B cell (primary cell): ENCODE measurements around the gene CHCHD6. TPM values are rescaled to one million over a fixed set of nuclear protein-coding genes. Genes with fewer than 3 reads are reported as not detected.

ENCODE experiments used
- ATAC-seq: fragments of 200-7000 bp; cut with Tn5 transposase; one replicate; pipeline ENCODE4 v1.10.0; 2021; ENCODE audit warnings: low read depth, mild to moderate bottlenecking, moderate number of reproducible peaks, moderate library complexity
- CTCF ChIA-PET: fragments of 350-600 bp; sonication (Branson Sonifier 250); formaldehyde crosslinking; loops from one replicate; lab custom pipeline; 2021; ENCODE audit warnings: antibody characterized with exemption, inconsistent platforms; lab: Charles Lee
- POLR2A ChIA-PET: fragments of 350-600 bp; sonication (Branson Sonifier 250); formaldehyde crosslinking; loops from one replicate; lab custom pipeline; 2021; ENCODE audit warnings: antibody characterized with exemption; lab: Charles Lee
- DNase-seq: peaks from one replicate; pipeline ENCODE4 v3.0.0; 2013
- H2AFZ ChIP-seq: 2 replicates; pipeline ENCODE4 v1.6.1; 2012; ENCODE audit warnings: mild to moderate bottlenecking, low read depth, low read length; ENCODE audit not compliant: insufficient read depth, poor library complexity, severe bottlenecking
- H3K27ac ChIP-seq, 2 donors: 1 replicate in 1 of 2; 2 replicates in 1 of 2; pipeline ENCODE4 v1.5.1; 2012 to 2013; ENCODE audit warnings: low read length in 2 of 2, mild to moderate bottlenecking in 2 of 2, moderate library complexity in 1 of 2
- H3K27me3 ChIP-seq, 4 experiments: fragments of 200-600 bp in 1 of 4; sonication (generic) in 1 of 4; replicated peaks in 1 of 4; 1 replicate in 2 of 4; 2 replicates in 2 of 4; pipeline versions ENCODE4 v1.6.1 to v1.7.0; 2013 to 2016; ENCODE audit warnings: low read length in 3 of 4, mild to moderate bottlenecking in 2 of 4, mixed read lengths in 1 of 4, moderate library complexity in 1 of 4; ENCODE audit not compliant: insufficient read depth in 4 of 4, control insufficient read depth in 3 of 4; ENCODE audit errors: control extremely low read depth in 1 of 4
- H3K36me3 ChIP-seq, 2 experiments: replicated peaks in 1 of 2; 1 replicate in 1 of 2; 2 replicates in 1 of 2; pipeline versions ENCODE4 v1.6.1 to v1.7.1; 2013; ENCODE audit warnings: low read length in 1 of 2; ENCODE audit not compliant: insufficient read depth in 2 of 2, control insufficient read depth in 1 of 2; ENCODE audit errors: control extremely low read depth in 1 of 2, extremely low read depth in 1 of 2
- H3K4me1 ChIP-seq, 2 donors: fragments of 200-600 bp in 1 of 2; sonication (generic) in 1 of 2; 1 replicate in 1 of 2; 2 replicates in 1 of 2; pipeline versions ENCODE4 v1.5.1 to v1.6.1; 2013 to 2017; ENCODE audit warnings: low read length in 2 of 2; ENCODE audit not compliant: control insufficient read depth in 2 of 2, insufficient read depth in 2 of 2
- H3K4me2 ChIP-seq: replicated peaks from 2 replicates; pipeline ENCODE3; 2012; ENCODE audit warnings: mild to moderate bottlenecking, low read depth, low read length; ENCODE audit not compliant: poor library complexity, severe bottlenecking
- H3K4me3 ChIP-seq, 5 experiments: fragments of 200-600 bp in 1 of 5; sonication (generic) in 1 of 5; 1 replicate in 3 of 5; 2 replicates in 2 of 5; pipeline versions ENCODE4 v1.5.1 to v1.7.0; 2011 to 2016; ENCODE audit warnings: low read length in 4 of 5, mild to moderate bottlenecking in 4 of 5, low read depth in 2 of 5, control low read depth in 1 of 5, moderate library complexity in 1 of 5; ENCODE audit not compliant: insufficient read depth in 1 of 5; ENCODE audit errors: control extremely low read depth in 1 of 5, extremely low read depth in 1 of 5
- H3K79me2 ChIP-seq: fragments of 200-600 bp; sonication (generic); one replicate; pipeline ENCODE4 v1.6.0; 2016; ENCODE audit warnings: low read length; ENCODE audit not compliant: control insufficient read depth, insufficient read depth
- H3K9ac ChIP-seq: fragments of 200-600 bp; sonication (generic); 2 replicates; pipeline ENCODE4 v1.6.1; 2017; ENCODE audit warnings: mild to moderate bottlenecking, low read length, moderate library complexity
- H3K9me3 ChIP-seq, 3 donors: one replicate each; pipeline versions ENCODE4 v1.6.1 to v1.7.1; 2013; ENCODE audit warnings: low read length in 2 of 3; ENCODE audit not compliant: control insufficient read depth in 2 of 3, insufficient read depth in 1 of 3; ENCODE audit errors: control extremely low read depth in 1 of 3
- H4K20me1 ChIP-seq: 2 replicates; pipeline ENCODE4 v1.6.0; 2012; ENCODE audit warnings: mild to moderate bottlenecking, low read length; ENCODE audit not compliant: insufficient read depth, control insufficient read depth, poor library complexity, severe bottlenecking
- H3K27ac Mint-ChIP-seq: one replicate; pipeline ENCODE4 v1.8.0; 2021; ENCODE audit warnings: mixed read lengths
- H3K27me3 Mint-ChIP-seq: one replicate; pipeline ENCODE4 v1.8.0; 2021; ENCODE audit warnings: mixed read lengths
- H3K4me1 Mint-ChIP-seq: one replicate; pipeline ENCODE4 v1.8.0; 2021; ENCODE audit warnings: mixed read lengths
- H3K4me3 Mint-ChIP-seq: one replicate; pipeline ENCODE4 v1.8.0; 2021; ENCODE audit warnings: mixed read lengths
- H3K9me3 Mint-ChIP-seq: one replicate; pipeline ENCODE4 v1.8.0; 2022; ENCODE audit warnings: mixed read lengths; ENCODE audit not compliant: insufficient read depth
- CTCF ChIP-seq: fragments of 200-600 bp; IDR thresholded peaks from one replicate; pipeline ENCODE4 v1.8.0; 2022; ENCODE audit warnings: antibody characterized with exemption, mild to moderate bottlenecking
- EZH2 ChIP-seq: IDR thresholded peaks from 2 replicates; pipeline ENCODE4 v1.6.1; 2012; ENCODE audit warnings: borderline replicate concordance, low read depth, mild to moderate bottlenecking, moderate library complexity, low read length; ENCODE audit not compliant: insufficient read depth, poor library complexity, severe bottlenecking
- WGBS: methylation state at CpG from one replicate; pipeline ENCODE4 v1.1.5; 2013; ENCODE audit warnings: missing lambda C conversion rate; ENCODE audit not compliant: insufficient coverage; 5-methylcytosine and 5-hydroxymethylcytosine counted together
- intact Hi-C: fragments of 100-400 bp; cut with micrococcal nuclease; formaldehyde crosslinking; loops from one replicate; pipeline ENCODE4 v1.10.0; 2022
- polyA plus RNA-seq: library from polyadenylated mRNA; depleted of rRNA; stranded (reverse); fragments of >200 nt; gene quantifications from 2 replicates; pipeline ENCODE4 v1.2.3, GENCODE V29; 2012
- total RNA-seq, 2 donors: library from RNA; stranded (reverse); fragments of 120-200 nt in 1 of 2; gene quantifications; 1 replicate in 1 of 2; 2 replicates in 1 of 2; pipeline versions ENCODE4 v1.2.3 to v1.2.4, GENCODE V29; 2013 to 2022

The CHCHD6 gene
- total and polyA plus RNA-seq, 2 donors (not counting 1 experiment from before 2014, with no cell fraction given): 8.0 to 13.5 TPM

DNA sequence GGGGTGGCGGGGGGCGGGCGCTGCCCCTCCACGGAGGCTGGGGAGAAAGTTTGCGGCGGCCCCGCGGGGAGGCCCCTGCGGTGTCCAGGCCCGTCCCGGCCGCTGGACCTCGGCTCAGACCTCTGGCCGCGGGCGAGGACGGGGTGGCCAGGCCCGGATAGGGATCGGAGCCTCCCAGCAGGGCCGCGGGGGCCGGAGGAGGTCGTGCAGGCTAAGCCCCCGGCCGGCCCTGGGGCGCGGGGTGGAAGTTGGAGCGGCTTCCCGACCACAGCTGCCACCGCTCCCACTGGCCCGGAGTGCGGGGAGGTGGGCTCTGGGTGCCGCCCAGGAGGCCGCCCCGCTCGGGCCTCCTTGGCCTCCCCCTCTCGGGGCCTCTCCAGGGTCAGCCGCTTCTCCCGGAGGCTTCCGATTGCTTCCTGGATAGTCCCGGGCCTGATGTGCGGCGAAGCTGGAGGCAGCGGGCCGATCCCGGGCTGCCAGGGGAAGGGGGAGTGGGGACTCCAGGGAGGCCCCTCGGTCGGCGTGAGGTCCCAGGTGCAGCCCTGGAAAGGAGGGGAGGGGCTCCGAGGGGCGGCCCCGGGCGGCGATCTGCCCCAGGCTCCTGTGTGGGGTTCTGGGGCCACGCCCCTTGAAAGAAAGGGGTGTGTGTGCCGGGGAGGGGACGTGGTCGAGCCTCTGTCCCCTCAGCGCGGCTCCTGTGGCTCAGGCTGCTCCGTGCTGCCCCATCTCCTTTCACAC lies 279.8 kb downstream of the CHCHD6 start:
- POLR2A ChIA-PET: no interaction called here
- Histone ChIP-seq H3K27ac (peak overlapping the region in 1 of 2 donors; percentile 11), H3K36me3 (no peaks in the 10 kb centered on the region), H3K4me3 (peak overlapping the region in 4 of 5 experiments; percentile 45 to 74 (median 60)), H3K27me3 (peaks cover 0 to 30% (median 8%) of the 10 kb centered on the region in 4 experiments), H3K9me3 (peaks cover 0 to 9% (median 0%) of the 10 kb centered on the region in 3 donors), H3K4me1 (peaks cover 17 to 24% of the 10 kb centered on the region in 2 donors), H3K79me2 (no peaks in the 10 kb centered on the region), H3K9ac (peak overlapping the region; percentile 72), H4K20me1 (peaks cover 5% of the 10 kb centered on the region), H3K4me2 (peak overlapping the region; percentile 100), H2AFZ (peak overlapping the region; percentile 71)
- Mint-ChIP-seq H3K9me3 (no peaks in the 10 kb centered on the region), H3K4me1 (peaks cover 19% of the 10 kb centered on the region), H3K27me3 (peaks cover 5% of the 10 kb centered on the region), H3K4me3 (peak overlapping the region; percentile 60), H3K27ac (no peak overlapping the region)
- 2% methylated on average over 60 of the region's 61 CpGs for WGBS
- ATAC-seq (no peak), DNase-seq (peak; percentile 60)
- TF ChIP-seq EZH2 (peak; percentile 85), CTCF (no peak)
- CTCF ChIA-PET: interaction anchor here (1.1 to 6.3 kb wide), 5 partner anchors 72 to 304 kb away, joined by 3 to 47 read pairs (median 4); no protein-coding TSS in a partner anchor
- intact Hi-C loops: loop anchor here (5.0 to 10.0 kb wide), 5 partner anchors 462 to 1743 kb away; partner anchors contain the start of genes CHST13, KLF15, RAB7A and SEC61A1
